GM20000 (cell line): ENCODE results near the gene PLD5.

Source experiments
- DNase-seq: peaks from one replicate; pipeline ENCODE4 v3.0.0; 2012; ENCODE audit warnings: low spot score
- TF ChIP-seq, protein P1 (sequence below): IDR thresholded peaks from 2 replicates; pipeline ENCODE4 v1.5.1; 2012; ENCODE audit warnings: mild to moderate bottlenecking, control low read depth; ENCODE audit errors: extremely low read depth, missing control alignments

PLD5 gene

DNA sequence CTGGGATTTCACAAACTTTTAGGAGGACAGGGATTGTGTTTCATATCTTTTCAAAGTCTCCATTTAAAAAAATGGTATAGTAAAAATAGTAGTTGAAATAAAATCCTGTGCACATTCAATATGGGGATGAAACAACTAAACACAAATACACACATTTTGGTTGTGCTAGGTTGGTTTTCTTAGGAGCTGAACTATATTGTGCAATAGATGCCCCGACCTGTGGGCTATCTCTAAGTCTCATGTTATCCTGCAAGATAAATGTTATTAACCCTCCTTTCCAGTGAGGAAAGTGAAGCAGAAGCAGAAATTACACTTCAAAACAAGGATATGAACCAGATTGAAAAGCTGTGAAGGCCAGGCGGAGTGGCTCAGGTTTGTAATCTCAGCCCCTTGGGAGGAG is 1.3 kb upstream of the PLD5 start:
- TF ChIP-seq, protein P1, sequence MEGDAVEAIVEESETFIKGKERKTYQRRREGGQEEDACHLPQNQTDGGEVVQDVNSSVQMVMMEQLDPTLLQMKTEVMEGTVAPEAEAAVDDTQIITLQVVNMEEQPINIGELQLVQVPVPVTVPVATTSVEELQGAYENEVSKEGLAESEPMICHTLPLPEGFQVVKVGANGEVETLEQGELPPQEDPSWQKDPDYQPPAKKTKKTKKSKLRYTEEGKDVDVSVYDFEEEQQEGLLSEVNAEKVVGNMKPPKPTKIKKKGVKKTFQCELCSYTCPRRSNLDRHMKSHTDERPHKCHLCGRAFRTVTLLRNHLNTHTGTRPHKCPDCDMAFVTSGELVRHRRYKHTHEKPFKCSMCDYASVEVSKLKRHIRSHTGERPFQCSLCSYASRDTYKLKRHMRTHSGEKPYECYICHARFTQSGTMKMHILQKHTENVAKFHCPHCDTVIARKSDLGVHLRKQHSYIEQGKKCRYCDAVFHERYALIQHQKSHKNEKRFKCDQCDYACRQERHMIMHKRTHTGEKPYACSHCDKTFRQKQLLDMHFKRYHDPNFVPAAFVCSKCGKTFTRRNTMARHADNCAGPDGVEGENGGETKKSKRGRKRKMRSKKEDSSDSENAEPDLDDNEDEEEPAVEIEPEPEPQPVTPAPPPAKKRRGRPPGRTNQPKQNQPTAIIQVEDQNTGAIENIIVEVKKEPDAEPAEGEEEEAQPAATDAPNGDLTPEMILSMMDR: no peak
- DNase-seq: no peak

DNA sequence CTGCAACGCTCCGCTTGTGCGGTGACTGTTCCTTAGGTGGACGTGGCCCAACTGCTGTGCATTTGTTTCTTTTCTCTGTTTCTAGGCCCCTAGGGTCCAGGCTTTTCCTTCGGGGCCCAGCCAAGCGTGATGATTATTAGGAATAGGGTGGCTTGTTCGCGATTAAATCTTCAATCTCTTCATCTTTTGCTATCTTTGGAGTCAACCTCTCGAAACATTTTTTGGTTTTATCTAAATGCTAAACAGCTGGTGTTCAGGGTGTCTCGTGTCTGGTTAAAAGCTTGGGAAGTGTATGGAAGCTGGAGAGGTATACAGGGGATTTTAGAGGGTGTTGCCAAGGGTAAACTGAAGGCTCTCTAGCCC is 844 bp upstream of the PLD5 start:
- no peak for DNase-seq
- TF ChIP-seq, protein P1: no peak

DNA sequence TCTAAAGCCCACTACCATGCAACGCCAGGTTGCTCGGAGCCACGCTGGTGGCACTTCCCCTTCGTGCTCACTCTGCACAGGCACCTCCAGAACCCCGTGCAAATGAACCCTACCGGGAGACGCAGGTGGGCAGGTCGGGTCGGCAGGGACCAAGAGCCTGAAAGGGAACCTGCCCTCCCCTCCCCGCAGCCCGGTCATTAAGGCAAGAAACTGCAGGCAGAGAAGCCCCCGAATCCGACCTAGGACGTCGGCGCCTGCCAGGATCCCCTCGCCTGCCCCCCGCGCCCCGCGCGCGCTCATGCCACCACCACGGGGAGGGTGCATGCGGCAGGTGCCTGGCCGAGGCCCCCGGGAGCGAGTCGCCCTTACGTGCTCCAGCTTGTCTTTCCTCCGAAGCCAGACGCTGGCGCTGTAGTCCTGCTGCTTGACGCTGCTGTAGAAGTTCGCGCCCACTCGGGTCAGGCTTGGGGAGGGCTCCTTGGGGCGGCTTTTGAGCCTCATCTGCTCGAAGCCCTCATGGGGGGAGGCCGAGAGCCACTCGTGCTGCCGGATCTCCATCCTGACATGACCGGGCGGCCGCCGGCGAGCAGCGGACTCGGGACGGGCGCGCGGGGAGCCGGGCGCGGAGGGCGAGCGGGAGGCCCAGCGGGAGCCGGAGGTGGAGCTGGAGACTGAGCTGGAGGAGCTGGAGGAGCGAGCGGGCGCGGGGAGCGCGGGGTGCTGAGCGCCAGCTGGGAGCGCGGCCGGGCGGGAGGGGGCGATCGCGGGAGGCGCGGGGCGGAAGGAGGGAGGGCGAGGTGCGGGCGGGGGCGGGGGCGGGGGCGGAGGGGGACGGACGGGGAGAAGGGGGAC is 552 bp downstream of the PLD5 start:
- peak; percentile 30 for DNase-seq
- TF ChIP-seq, protein P1: no peak

DNA sequence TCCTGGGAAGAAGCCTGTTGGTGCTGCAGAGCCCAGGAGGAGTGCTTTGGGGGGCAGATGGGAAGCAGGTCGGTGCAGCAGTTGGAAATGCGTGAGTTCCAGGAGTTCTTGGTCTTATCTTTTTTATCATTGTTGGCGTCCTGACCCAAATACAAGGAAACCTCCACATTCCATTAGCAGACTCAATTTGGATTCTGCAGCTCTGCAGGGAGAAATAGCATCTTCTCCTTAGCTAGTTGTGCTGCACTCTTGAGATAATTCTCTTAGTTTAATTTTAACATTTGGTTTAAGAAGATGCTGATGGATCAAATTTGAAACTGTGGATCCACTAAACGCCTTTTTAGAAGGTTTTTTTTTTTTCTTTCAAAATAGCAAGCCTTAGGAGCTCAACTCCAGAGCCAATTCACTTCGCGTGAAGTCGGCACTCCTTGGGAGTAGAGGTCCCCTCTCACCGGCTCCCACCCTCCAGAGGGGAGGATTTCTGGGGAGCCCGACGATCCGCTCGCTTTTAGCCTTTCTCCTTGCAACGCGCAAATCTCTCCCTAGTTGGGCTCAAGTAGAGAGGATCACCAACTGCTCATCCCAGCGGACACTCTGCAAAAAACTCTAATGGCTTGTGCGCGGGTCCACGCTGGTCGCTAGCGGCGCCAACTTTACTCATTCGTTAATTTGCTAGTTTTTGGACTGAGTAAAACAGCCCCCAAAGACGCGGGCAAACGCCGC is 1.3 kb downstream of the PLD5 start:
- TF ChIP-seq, protein P1: no peak

DNA sequence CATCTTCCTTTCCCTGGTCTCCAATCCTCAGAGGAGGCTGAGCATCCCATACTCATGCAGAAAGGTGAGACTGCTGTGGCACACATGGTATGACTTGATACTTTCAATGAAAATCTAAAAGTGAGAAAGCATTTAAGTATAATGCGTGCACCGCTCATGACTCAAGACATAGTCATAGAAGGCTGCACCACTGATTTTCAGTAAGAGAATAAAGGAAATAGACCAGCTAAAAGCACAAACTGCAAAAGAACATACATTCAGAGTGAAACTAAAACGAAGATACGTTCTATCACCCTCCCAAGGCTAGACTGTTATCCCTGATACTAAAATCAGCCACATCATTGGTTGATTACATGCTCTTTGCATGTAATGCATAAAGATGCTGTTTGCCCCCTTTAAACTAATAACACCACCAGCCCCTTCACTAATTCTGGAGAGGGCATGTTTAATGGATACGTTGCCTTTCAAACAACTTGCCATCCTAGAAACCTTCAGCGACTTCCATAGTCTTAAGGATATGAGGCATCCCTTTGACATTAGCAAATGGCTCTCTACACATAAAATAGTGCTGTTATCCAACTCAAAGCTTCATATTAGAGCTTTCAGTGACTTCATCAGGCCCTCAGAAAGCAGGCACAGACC is 2.1 kb downstream of the PLD5 start:
- TF ChIP-seq, protein P1: no peak
- no peak for DNase-seq

More for the DNA sequence above, 1.3 kb downstream of the PLD5 start:
- DNase-seq: peak; percentile 24

DNA sequence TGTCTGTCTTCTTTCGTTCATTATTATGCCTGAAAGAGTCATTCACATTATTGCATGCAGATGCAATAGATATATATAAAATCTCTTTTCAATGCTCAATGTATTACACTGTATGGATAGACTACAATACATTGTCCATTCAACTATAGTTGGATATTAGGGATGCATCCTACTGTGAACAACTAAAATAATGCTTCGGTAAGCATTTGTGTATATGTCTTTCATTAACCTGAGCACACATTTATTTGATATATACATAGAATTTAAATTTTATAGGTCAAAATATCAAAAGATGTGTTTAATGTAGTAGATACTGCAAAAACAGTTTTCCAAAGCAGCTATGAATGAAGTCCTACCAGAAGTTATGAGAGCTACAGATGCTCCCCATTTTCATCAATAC is 8.9 kb downstream of the PLD5 start:
- no peak for DNase-seq
- TF ChIP-seq, protein P1: no peak

DNA sequence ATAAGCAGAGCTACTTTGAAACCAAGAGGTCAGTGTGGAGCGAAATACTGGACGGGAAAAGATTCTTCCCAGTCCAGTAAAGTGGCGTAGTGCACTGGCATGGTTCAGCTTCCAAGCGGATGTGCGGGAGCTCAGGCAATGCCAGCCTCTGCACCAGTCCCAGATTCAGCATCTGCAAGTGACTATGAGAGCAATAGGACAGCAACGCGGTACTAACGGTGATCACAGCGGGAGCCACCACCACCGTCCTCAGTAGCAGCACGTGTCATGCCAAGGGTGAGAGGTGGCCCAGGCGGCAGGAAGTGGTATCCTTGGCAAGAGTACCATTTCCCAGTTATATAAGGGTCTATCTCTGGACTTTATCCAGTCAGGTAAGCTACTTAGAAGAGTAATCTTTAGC is 17.8 kb downstream of the PLD5 start:
- TF ChIP-seq, protein P1: no peak
- no peak for DNase-seq
